ENCODE measurements around the gene SLC22A16. TPM values are rescaled to one million over a fixed set of nuclear protein-coding genes. Genes with fewer than 3 reads are reported as not detected.

SLC22A16 gene
- total RNA-seq, 1 experiment from 2014 or later = not detected

DNA sequence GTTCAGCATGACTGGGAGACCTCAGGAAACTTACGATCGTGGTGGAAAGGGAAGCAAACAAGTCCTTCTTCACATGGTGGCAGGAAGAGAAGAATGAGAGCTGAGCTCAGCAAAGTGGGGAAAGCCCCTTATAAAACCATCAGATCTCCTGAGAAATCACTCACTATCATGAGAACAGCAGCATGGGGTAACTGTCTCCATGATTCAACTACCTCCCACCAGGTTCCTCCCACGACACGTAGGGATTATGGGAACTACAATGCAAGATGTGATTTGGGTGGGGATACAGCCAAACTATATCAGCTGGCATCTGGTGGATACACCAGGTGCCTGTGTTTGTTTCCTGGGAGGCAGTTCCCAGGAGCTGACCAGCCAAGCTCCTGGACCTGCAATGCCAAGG is 65.9 kb downstream of the SLC22A16 start:
- no peak overlapping the region for H3K4me3 ChIP-seq (ENCODE audit: low read length)
- H3K79me2 ChIP-seq (ENCODE audit: low read length) = no peaks in the 10 kb centered on the region
- H3K4me2 ChIP-seq (ENCODE audit: low read length) = no peak overlapping the region
- no peaks in the 10 kb centered on the region for H3F3A ChIP-seq (ENCODE audit: low read length, unreplicated experiment)
- TF ChIP-seq, protein P1, sequence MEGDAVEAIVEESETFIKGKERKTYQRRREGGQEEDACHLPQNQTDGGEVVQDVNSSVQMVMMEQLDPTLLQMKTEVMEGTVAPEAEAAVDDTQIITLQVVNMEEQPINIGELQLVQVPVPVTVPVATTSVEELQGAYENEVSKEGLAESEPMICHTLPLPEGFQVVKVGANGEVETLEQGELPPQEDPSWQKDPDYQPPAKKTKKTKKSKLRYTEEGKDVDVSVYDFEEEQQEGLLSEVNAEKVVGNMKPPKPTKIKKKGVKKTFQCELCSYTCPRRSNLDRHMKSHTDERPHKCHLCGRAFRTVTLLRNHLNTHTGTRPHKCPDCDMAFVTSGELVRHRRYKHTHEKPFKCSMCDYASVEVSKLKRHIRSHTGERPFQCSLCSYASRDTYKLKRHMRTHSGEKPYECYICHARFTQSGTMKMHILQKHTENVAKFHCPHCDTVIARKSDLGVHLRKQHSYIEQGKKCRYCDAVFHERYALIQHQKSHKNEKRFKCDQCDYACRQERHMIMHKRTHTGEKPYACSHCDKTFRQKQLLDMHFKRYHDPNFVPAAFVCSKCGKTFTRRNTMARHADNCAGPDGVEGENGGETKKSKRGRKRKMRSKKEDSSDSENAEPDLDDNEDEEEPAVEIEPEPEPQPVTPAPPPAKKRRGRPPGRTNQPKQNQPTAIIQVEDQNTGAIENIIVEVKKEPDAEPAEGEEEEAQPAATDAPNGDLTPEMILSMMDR (conservative IDR thresholded peaks at IDR 0.05; ENCODE audit: low read depth, low read length) = no peak
- TF ChIP-seq EZH2phosphoT487 (IDR thresholded peaks at IDR 0.05; ENCODE audit: borderline replicate concordance, low read length) (no peak), EZH2 (IDR thresholded peaks at IDR 0.05; ENCODE audit: low read length, unreplicated experiment) (no peak)
- H3K36me3 ChIP-seq (ENCODE audit: low read depth, low read length) = no peaks in the 10 kb centered on the region
- no peaks in the 10 kb centered on the region for H3K4me1 ChIP-seq (ENCODE audit: insufficient read depth, low read length)
- no peaks in the 10 kb centered on the region for H4K20me1 ChIP-seq (ENCODE audit: low read length)
- ATAC-seq (no peak), DNase-seq (no peak)
- H2AFZ ChIP-seq (ENCODE audit: low read length) = no peak overlapping the region
- BruUV-seq (replicated peaks) = no TSS peak
- no peaks in the 10 kb centered on the region for H3K9me3 ChIP-seq (ENCODE audit: low read length)
- ChIA-PET POLR2A (ENCODE audit: unreplicated experiment) (no interaction called here), CTCF (no interaction called here)
- H3K9me2 ChIP-seq (replicated peaks; ENCODE audit: low read length) = no peaks in the 10 kb centered on the region
- no peak overlapping the region for H3K27ac ChIP-seq (ENCODE audit: low read length)
- intact Hi-C loops (cut with micrococcal nuclease) = no loop called here
- H3K9ac ChIP-seq (ENCODE audit: low read length) = no peak overlapping the region
- H3K27me3 ChIP-seq (ENCODE audit: low read length) = peaks cover 10% of the 10 kb centered on the region; the same call in 1 of the 2 replicates

- no peak for TF ChIP-seq EZH2phosphoT487 (IDR thresholded peaks at IDR 0.05; ENCODE audit: borderline replicate concordance, low read length)
- no peak for TF ChIP-seq EZH2 (IDR thresholded peaks at IDR 0.05; ENCODE audit: low read length, unreplicated experiment)
- TF ChIP-seq, protein P1 (conservative IDR thresholded peaks at IDR 0.05; ENCODE audit: low read depth, low read length) = no peak
- ATAC-seq (no peak), DNase-seq (no peak)
- Histone ChIP-seq H3K4me2 (ENCODE audit: low read length) (no peak overlapping the region), H3K9me3 (ENCODE audit: low read length) (no peaks in the 10 kb centered on the region), H2AFZ (ENCODE audit: low read length) (no peak overlapping the region), H3K36me3 (ENCODE audit: low read depth, low read length) (no peaks in the 10 kb centered on the region), H3K9me2 (replicated peaks; ENCODE audit: low read length) (no peaks in the 10 kb centered on the region), H3K27ac (ENCODE audit: low read length) (no peak overlapping the region), H3K79me2 (ENCODE audit: low read length) (no peaks in the 10 kb centered on the region), H3K9ac (ENCODE audit: low read length) (no peak overlapping the region), H4K20me1 (ENCODE audit: low read length) (no peaks in the 10 kb centered on the region), H3K4me1 (ENCODE audit: insufficient read depth, low read length) (no peaks in the 10 kb centered on the region), H3K4me3 (ENCODE audit: low read length) (no peak overlapping the region), H3K27me3 (ENCODE audit: low read length) (peaks cover 10% of the 10 kb centered on the region; the same call in 1 of the 2 replicates), H3F3A (ENCODE audit: low read length, unreplicated experiment) (no peaks in the 10 kb centered on the region)
- intact Hi-C loops (cut with micrococcal nuclease) = no loop called here
- no TSS peak for BruUV-seq (replicated peaks)
- ChIA-PET POLR2A (ENCODE audit: unreplicated experiment) (no interaction called here), CTCF (no interaction called here)
These were observed 66.6 kb downstream of the SLC22A16 start for GRCh38 chr6:110409794-110410193.

- Histone ChIP-seq H3K27ac (ENCODE audit: low read length) (no peak overlapping the region), H3K4me2 (ENCODE audit: low read length) (no peak overlapping the region), H3K4me3 (ENCODE audit: low read length) (no peak overlapping the region), H3K9me2 (replicated peaks; ENCODE audit: low read length) (no peaks in the 10 kb centered on the region), H3K9ac (ENCODE audit: low read length) (no peak overlapping the region), H3K4me1 (ENCODE audit: insufficient read depth, low read length) (no peaks in the 10 kb centered on the region), H3F3A (ENCODE audit: low read length, unreplicated experiment) (no peaks in the 10 kb centered on the region), H4K20me1 (ENCODE audit: low read length) (no peaks in the 10 kb centered on the region), H3K27me3 (ENCODE audit: low read length) (peaks cover 10% of the 10 kb centered on the region; the same call in 1 of the 2 replicates), H3K79me2 (ENCODE audit: low read length) (no peaks in the 10 kb centered on the region), H3K36me3 (ENCODE audit: low read depth, low read length) (no peaks in the 10 kb centered on the region), H2AFZ (ENCODE audit: low read length) (no peak overlapping the region), H3K9me3 (ENCODE audit: low read length) (no peaks in the 10 kb centered on the region)
- CTCF ChIA-PET = no interaction called here
- no peak for TF ChIP-seq EZH2phosphoT487 (IDR thresholded peaks at IDR 0.05; ENCODE audit: borderline replicate concordance, low read length)
- TF ChIP-seq, protein P1 (conservative IDR thresholded peaks at IDR 0.05; ENCODE audit: low read depth, low read length) = no peak
- TF ChIP-seq EZH2 (IDR thresholded peaks at IDR 0.05; ENCODE audit: low read length, unreplicated experiment) = no peak
- BruUV-seq (replicated peaks) = no TSS peak
- intact Hi-C loops (cut with micrococcal nuclease) = no loop called here
- POLR2A ChIA-PET (ENCODE audit: unreplicated experiment) = no interaction called here
- DNase-seq = no peak
- no peak for ATAC-seq
These were observed 67.5 kb downstream of the SLC22A16 start for GRCh38 chr6:110408901-110409300.

All from PC-3 (cell line).